ENCODE data around the gene IPMK.

GRCh38 chr10:58275261-58275660 lies 7.6 kb upstream of the IPMK start:
- TF ChIP-seq POLR2A (IDR thresholded peaks at IDR 0.05; ENCODE audit: borderline replicate concordance, extremely low read depth, insufficient read depth, insufficient read length) (no peak), TCF7L2 (IDR thresholded peaks at IDR 0.05; ENCODE audit: borderline replicate concordance, extremely low read depth, insufficient read depth, insufficient read length) (no peak), REST (IDR thresholded peaks at IDR 0.05; ENCODE audit: low read depth) (no peak), RAD21 (IDR thresholded peaks at IDR 0.05; ENCODE audit: low read depth) (no peak), SP1 (IDR thresholded peaks at IDR 0.05; ENCODE audit: low read depth) (no peak), SRF (IDR thresholded peaks at IDR 0.05; ENCODE audit: low read depth) (no peak)
- TF ChIP-seq, protein P1, sequence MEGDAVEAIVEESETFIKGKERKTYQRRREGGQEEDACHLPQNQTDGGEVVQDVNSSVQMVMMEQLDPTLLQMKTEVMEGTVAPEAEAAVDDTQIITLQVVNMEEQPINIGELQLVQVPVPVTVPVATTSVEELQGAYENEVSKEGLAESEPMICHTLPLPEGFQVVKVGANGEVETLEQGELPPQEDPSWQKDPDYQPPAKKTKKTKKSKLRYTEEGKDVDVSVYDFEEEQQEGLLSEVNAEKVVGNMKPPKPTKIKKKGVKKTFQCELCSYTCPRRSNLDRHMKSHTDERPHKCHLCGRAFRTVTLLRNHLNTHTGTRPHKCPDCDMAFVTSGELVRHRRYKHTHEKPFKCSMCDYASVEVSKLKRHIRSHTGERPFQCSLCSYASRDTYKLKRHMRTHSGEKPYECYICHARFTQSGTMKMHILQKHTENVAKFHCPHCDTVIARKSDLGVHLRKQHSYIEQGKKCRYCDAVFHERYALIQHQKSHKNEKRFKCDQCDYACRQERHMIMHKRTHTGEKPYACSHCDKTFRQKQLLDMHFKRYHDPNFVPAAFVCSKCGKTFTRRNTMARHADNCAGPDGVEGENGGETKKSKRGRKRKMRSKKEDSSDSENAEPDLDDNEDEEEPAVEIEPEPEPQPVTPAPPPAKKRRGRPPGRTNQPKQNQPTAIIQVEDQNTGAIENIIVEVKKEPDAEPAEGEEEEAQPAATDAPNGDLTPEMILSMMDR (IDR thresholded peaks at IDR 0.05 in 2 of 3, conservative IDR thresholded peaks at IDR 0.05 in 1 of 3; ENCODE audit: borderline replicate concordance in 1 of 3, insufficient read depth in 1 of 3, low read depth in 2 of 3, low read length in 2 of 3), result no peak

All from HCT116 (cell line).